Keratinocyte (primary cell): ENCODE measurements around the gene FGF11.

Experiments used
- EZH2 ChIP-seq: IDR thresholded peaks from one replicate; pipeline ENCODE4 v1.6.1; 2012; ENCODE audit warnings: inconsistent platforms, mild to moderate bottlenecking, low read length, moderate library complexity
- TF ChIP-seq, protein P1 (sequence below), 3 experiments: IDR thresholded peaks in 1 of 3; conservative IDR thresholded peaks in 1 of 3; optimal IDR thresholded peaks in 1 of 3; 2 replicates in 2 of 3; 3 replicates in 1 of 3; pipeline versions ENCODE3 to v1.5.1; 2011; ENCODE audit warnings: low read length in 3 of 3, mild to moderate bottlenecking in 3 of 3, moderate library complexity in 2 of 3, control low read depth in 1 of 3, inconsistent platforms in 1 of 3; ENCODE audit not compliant: insufficient read depth in 2 of 3; ENCODE audit errors: extremely low read depth in 1 of 3

DNA sequence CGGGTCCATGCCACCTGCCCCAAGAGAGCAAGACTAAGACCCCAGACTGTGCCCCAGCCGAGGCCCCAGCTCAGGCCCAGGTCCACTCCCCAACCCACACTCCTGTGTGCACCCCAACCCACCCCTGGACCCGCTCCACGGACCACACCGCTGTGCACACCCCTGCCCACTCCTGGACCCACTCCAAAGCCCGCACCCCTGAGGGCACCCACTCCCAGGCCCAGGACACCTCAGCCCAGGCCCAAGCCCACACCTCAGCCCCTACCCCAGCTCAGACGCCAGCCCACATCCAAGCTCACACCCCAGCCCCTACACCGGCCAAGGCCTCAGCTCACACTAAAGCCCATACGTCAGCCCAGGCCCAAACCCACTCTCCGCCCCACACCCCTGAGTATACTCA is 9.6 kb upstream of the FGF11 start:
- TF ChIP-seq, protein P1, sequence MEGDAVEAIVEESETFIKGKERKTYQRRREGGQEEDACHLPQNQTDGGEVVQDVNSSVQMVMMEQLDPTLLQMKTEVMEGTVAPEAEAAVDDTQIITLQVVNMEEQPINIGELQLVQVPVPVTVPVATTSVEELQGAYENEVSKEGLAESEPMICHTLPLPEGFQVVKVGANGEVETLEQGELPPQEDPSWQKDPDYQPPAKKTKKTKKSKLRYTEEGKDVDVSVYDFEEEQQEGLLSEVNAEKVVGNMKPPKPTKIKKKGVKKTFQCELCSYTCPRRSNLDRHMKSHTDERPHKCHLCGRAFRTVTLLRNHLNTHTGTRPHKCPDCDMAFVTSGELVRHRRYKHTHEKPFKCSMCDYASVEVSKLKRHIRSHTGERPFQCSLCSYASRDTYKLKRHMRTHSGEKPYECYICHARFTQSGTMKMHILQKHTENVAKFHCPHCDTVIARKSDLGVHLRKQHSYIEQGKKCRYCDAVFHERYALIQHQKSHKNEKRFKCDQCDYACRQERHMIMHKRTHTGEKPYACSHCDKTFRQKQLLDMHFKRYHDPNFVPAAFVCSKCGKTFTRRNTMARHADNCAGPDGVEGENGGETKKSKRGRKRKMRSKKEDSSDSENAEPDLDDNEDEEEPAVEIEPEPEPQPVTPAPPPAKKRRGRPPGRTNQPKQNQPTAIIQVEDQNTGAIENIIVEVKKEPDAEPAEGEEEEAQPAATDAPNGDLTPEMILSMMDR (optimal IDR thresholded peaks at IDR 0.05 in 1 of 3, IDR thresholded peaks at IDR 0.05 in 1 of 3, conservative IDR thresholded peaks at IDR 0.05 in 1 of 3; ENCODE audit: extremely low read depth in 1 of 3, insufficient read depth in 2 of 3, low read length in 3 of 3): no peak
- no peak for TF ChIP-seq EZH2
